Stimulated activated naive CD8-positive, alpha-beta T cell treated with anti-CD3 and anti-CD28 coated beads, Interleukin-15, Interleukin-2, amounts not matched to agents 100 U/mL and 50 U/mL, for 24 hours (primary cell): ENCODE measurements around the gene MPP3.
"Not testable (repeated sequence)": the region's sequence is repeated elsewhere in the genome, so short reads cannot be mapped to it uniquely, and the experiment has no call there.

ENCODE experiments used
- ATAC-seq: fragments of 150-1000 bp; cut with Tn5 transposase; one replicate; pipeline ENCODE4 v1.10.0; 2021
- DNase-seq: peaks from one replicate; pipeline ENCODE4 v3.0.0; 2021

The MPP3 gene

GRCh38 chr17:43832976-43833829 lies at the start of gene MPP3:
TSS of gene MPP3 (minus strand) at chr17:43833146. CDS start at chr17:43831906, 1,240 bp downstream.
- ATAC-seq, result peak; percentile 50
- DNase-seq, result peak; percentile 40

GRCh38 chr17:43881758-43882505 lies 49.0 kb upstream of the MPP3 start:
- ATAC-seq (no peak), DNase-seq (no peak)

GRCh38 chr17:43881181-43881580 lies 48.2 kb upstream of the MPP3 start:
- ATAC-seq, result no peak
- no peak for DNase-seq

GRCh38 chr17:43880420-43880991 lies 47.6 kb upstream of the MPP3 start:
- DNase-seq (peak; percentile 52), ATAC-seq (no peak)

- DNase-seq, result no peak
- ATAC-seq, result no peak
Measured at GRCh38 chr17:43879723-43880419, 46.9 kb upstream of the MPP3 start.

GRCh38 chr17:43878260-43879175 lies 45.6 kb upstream of the MPP3 start:
- ATAC-seq, result peak; percentile 67
- peak; percentile 79 for DNase-seq

- DNase-seq, result no peak
- ATAC-seq, result no peak
Measured at GRCh38 chr17:43877451-43878155, 44.7 kb upstream of the MPP3 start.

GRCh38 chr17:43877031-43877430 lies 44.1 kb upstream of the MPP3 start:
- DNase-seq, result no peak
- no peak for ATAC-seq

GRCh38 chr17:43875476-43876147 lies 42.7 kb upstream of the MPP3 start:
- DNase-seq (no peak), ATAC-seq (peak; percentile 17)

- no peak for DNase-seq
- ATAC-seq, result no peak
Measured at GRCh38 chr17:43874293-43874692, 41.3 kb upstream of the MPP3 start.

- DNase-seq, result no peak
- ATAC-seq, result no peak
Measured at GRCh38 chr17:43873815-43874214, 40.9 kb upstream of the MPP3 start.

GRCh38 chr17:43873091-43873490 lies 40.1 kb upstream of the MPP3 start:
- no peak for ATAC-seq

GRCh38 chr17:43871946-43872690 lies 39.2 kb upstream of the MPP3 start:
- no peak for ATAC-seq
- DNase-seq, result no peak

More at GRCh38 chr17:43873091-43873490, 40.1 kb upstream of the MPP3 start:
- DNase-seq, result no peak

GRCh38 chr17:43869031-43869430 lies 36.1 kb upstream of the MPP3 start:
- not testable (repeated sequence) for DNase-seq, ATAC-seq

- ATAC-seq, result no peak
Measured at GRCh38 chr17:43868226-43868994, 35.5 kb upstream of the MPP3 start.

GRCh38 chr17:43864161-43864984 lies 31.4 kb upstream of the MPP3 start:
- DNase-seq (no peak), ATAC-seq (no peak)

More at GRCh38 chr17:43868226-43868994, 35.5 kb upstream of the MPP3 start:
- no peak for DNase-seq

GRCh38 chr17:43861960-43862359 lies 29.0 kb upstream of the MPP3 start:
- no peak for DNase-seq
- peak; percentile 20 for ATAC-seq
